GM23248 (cell line): ENCODE data around the gene MESD. TPM values are rescaled to one million over a fixed set of nuclear protein-coding genes. Genes with fewer than 3 reads are reported as not detected.

ENCODE experiments used
- DNase-seq: peaks from one replicate; pipeline ENCODE4 v3.0.0-alpha.2; 2015
- H2AFZ ChIP-seq: fragments of 200-600 bp; sonication (generic); 2 replicates; pipeline ENCODE4 v1.6.1; 2016; ENCODE audit warnings: antibody characterized with exemption
- H3F3A ChIP-seq: fragments of 200-600 bp; sonication (generic); 2 replicates; pipeline ENCODE4 v1.6.1; 2016; ENCODE audit warnings: mild to moderate bottlenecking, antibody characterized with exemption, mixed run types; ENCODE audit not compliant: insufficient read depth
- H3K27ac ChIP-seq: fragments of 200-600 bp; sonication (generic); 2 replicates; pipeline ENCODE4 v1.5.1; 2016; ENCODE audit warnings: mild to moderate bottlenecking
- H3K27me3 ChIP-seq: fragments of 200-600 bp; sonication (generic); replicated peaks from 2 replicates; pipeline ENCODE4 v1.6.1; 2016; ENCODE audit warnings: mild to moderate bottlenecking; ENCODE audit not compliant: insufficient read depth
- H3K36me3 ChIP-seq: fragments of 200-600 bp; sonication (generic); 2 replicates; pipeline ENCODE4 v1.6.1; 2016; ENCODE audit warnings: low read depth, mild to moderate bottlenecking
- H3K4me1 ChIP-seq: fragments of 200-600 bp; sonication (generic); 2 replicates; pipeline ENCODE4 v1.6.1; 2016; ENCODE audit warnings: mild to moderate bottlenecking; ENCODE audit not compliant: insufficient read depth
- H3K4me2 ChIP-seq: fragments of 200-600 bp; sonication (generic); one replicate; pipeline ENCODE4 v1.6.1; 2016; ENCODE audit warnings: mild to moderate bottlenecking; ENCODE audit not compliant: unreplicated experiment
- H3K4me3 ChIP-seq: fragments of 200-600 bp; sonication (generic); 2 replicates; pipeline ENCODE4 v1.5.1; 2016; ENCODE audit warnings: mild to moderate bottlenecking
- H3K79me2 ChIP-seq: fragments of 200-600 bp; sonication (generic); 2 replicates; pipeline ENCODE4 v1.6.1; 2016; ENCODE audit warnings: mild to moderate bottlenecking; ENCODE audit not compliant: insufficient read depth
- H3K9ac ChIP-seq: fragments of 200-600 bp; sonication (generic); 2 replicates; pipeline ENCODE4 v1.6.1; 2016; ENCODE audit warnings: mild to moderate bottlenecking
- H3K9me2 ChIP-seq: fragments of 200-600 bp; sonication (generic); 2 replicates; pipeline ENCODE4 v1.6.1; 2016; ENCODE audit warnings: mixed run types, mild to moderate bottlenecking, moderate library complexity; ENCODE audit not compliant: insufficient read depth
- H3K9me3 ChIP-seq: fragments of 200-600 bp; sonication (generic); one replicate; pipeline ENCODE4 v1.6.1; 2017; ENCODE audit warnings: low read depth
- H4K20me1 ChIP-seq: fragments of 200-600 bp; sonication (generic); 2 replicates; pipeline ENCODE4 v1.6.0; 2016; ENCODE audit not compliant: insufficient read depth
- EZH2 ChIP-seq: fragments of 200-600 bp; sonication (generic); IDR thresholded peaks from 2 replicates; pipeline ENCODE4 v1.6.1; 2018; ENCODE audit warnings: antibody characterized with exemption, mild to moderate bottlenecking; ENCODE audit not compliant: insufficient read depth, poor library complexity, severe bottlenecking
- EZH2phosphoT487 ChIP-seq: fragments of 200-600 bp; sonication (generic); IDR thresholded peaks from 2 replicates; pipeline ENCODE4 v1.6.1; 2018; ENCODE audit warnings: antibody characterized with exemption, moderate library complexity, mild to moderate bottlenecking, low read depth; ENCODE audit not compliant: insufficient read depth
- WGBS, 2 experiments: methylation state at CpG; one replicate each; pipeline ENCODE4 v1.1.6; 2015 to 2017; ENCODE audit warnings: low lambda C conversion rate in 2 of 2, low coverage in 1 of 2; ENCODE audit errors: missing lambda C conversion rate in 2 of 2; 5-methylcytosine and 5-hydroxymethylcytosine counted together
- in situ Hi-C: fragments of 300-500 bp; cut with MboI; formaldehyde crosslinking; loops from 2 replicates; pipeline ENCODE4 v1.15.0; 2020
- polyA plus RNA-seq: library from polyadenylated mRNA; unstranded; fragments of >200 nt; fragmentation: Nextera tagmentation; extraction: Ambion mirVana; gene quantifications from 2 replicates; pipeline ENCODE4 v1.2.1, GENCODE V29; 2016
- total RNA-seq: library from RNA; depleted of rRNA; stranded (reverse); fragments of >200 nt; shearing (Covaris generic); gene quantifications from 2 replicates; pipeline ENCODE4 v1.2.3, GENCODE V29; 2014

MESD gene
- total and polyA plus RNA-seq, 2 experiments from 2014 or later = 23.0 to 35.5 TPM

DNA sequence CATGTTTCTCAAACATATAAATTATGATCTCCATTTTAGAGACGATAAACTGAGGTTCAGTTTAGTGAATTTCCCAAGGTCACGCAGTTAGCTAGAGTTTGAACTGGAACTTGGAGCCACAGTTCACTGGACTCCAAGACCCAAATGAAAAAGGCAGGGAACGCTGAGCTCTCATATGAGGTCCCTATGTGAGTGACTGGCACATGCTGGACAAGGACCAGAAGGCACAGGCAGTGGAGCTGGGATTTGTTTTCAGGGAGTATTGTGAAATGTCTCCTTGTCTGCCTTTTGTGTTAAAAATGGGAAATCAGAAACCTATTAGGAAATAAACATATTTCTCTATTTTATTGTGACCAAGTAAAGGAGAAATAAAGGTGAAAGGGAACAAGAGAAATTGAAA lies 63.5 kb downstream of the MESD start:
- in situ Hi-C loops = no loop called here
- H3K36me3 ChIP-seq = peaks cover 48% of the 10 kb centered on the region
- WGBS, 2 experiments = 82 to 83% methylated on average over 3 of the region's 3 CpGs
- H3K4me3 ChIP-seq = no peak overlapping the region
- no peak overlapping the region for H2AFZ ChIP-seq
- H3K4me1 ChIP-seq = peaks cover 16% of the 10 kb centered on the region
- no peak for DNase-seq
- H3K9me3 ChIP-seq = no peaks in the 10 kb centered on the region
- no peak overlapping the region for H3K9ac ChIP-seq
- H3K4me2 ChIP-seq = no peak overlapping the region
- H3K27me3 ChIP-seq = no peaks in the 10 kb centered on the region
- H3K79me2 ChIP-seq = no peaks in the 10 kb centered on the region
- no peak for TF ChIP-seq EZH2
- no peak for TF ChIP-seq EZH2phosphoT487
- no peak overlapping the region for H3K27ac ChIP-seq
- no peaks in the 10 kb centered on the region for H3K9me2 ChIP-seq
- H3F3A ChIP-seq = peaks cover 94% of the 10 kb centered on the region
- no peaks in the 10 kb centered on the region for H4K20me1 ChIP-seq

- H3K4me1 ChIP-seq = peaks cover 16% of the 10 kb centered on the region
- no peak overlapping the region for H3K4me3 ChIP-seq
- H3K27ac ChIP-seq = no peak overlapping the region
- no peak overlapping the region for H3K9ac ChIP-seq
- in situ Hi-C loops = no loop called here
- H3K9me2 ChIP-seq = no peaks in the 10 kb centered on the region
- DNase-seq = no peak
- no peak for TF ChIP-seq EZH2
- H3K27me3 ChIP-seq = no peaks in the 10 kb centered on the region
- peaks cover 94% of the 10 kb centered on the region for H3F3A ChIP-seq
- H3K9me3 ChIP-seq = no peaks in the 10 kb centered on the region
- 91 to 93% methylated on average over 13 to 17 of the region's 17 CpGs for WGBS, 2 experiments
- no peaks in the 10 kb centered on the region for H4K20me1 ChIP-seq
- no peak overlapping the region for H2AFZ ChIP-seq
- H3K36me3 ChIP-seq = peaks cover 43% of the 10 kb centered on the region
- H3K4me2 ChIP-seq = no peak overlapping the region
- H3K79me2 ChIP-seq = no peaks in the 10 kb centered on the region
Measured at GRCh38 chr15:80925597-80926059, 64.0 kb downstream of the MESD start.

- Histone ChIP-seq H3K36me3 (peaks cover 43% of the 10 kb centered on the region), H3K27ac (peak overlapping the region; percentile 29; the same call in 1 of the 2 replicates), H2AFZ (no peak overlapping the region), H3K4me3 (no peak overlapping the region), H3K4me2 (no peak overlapping the region), H3K27me3 (no peaks in the 10 kb centered on the region), H3K9ac (no peak overlapping the region), H3K9me2 (no peaks in the 10 kb centered on the region), H3K79me2 (no peaks in the 10 kb centered on the region), H3K4me1 (peaks cover 9% of the 10 kb centered on the region), H3F3A (peaks cover 94% of the 10 kb centered on the region), H4K20me1 (no peaks in the 10 kb centered on the region), H3K9me3 (no peaks in the 10 kb centered on the region)
- in situ Hi-C loops = no loop called here
- DNase-seq = no peak
- no peak for TF ChIP-seq EZH2
- TF ChIP-seq EZH2phosphoT487 = no peak
- WGBS, 2 experiments = 92 to 97% methylated on average over 4 of the region's 4 CpGs
Measured at GRCh38 chr15:80924278-80924677, 65.3 kb downstream of the MESD start.

DNA sequence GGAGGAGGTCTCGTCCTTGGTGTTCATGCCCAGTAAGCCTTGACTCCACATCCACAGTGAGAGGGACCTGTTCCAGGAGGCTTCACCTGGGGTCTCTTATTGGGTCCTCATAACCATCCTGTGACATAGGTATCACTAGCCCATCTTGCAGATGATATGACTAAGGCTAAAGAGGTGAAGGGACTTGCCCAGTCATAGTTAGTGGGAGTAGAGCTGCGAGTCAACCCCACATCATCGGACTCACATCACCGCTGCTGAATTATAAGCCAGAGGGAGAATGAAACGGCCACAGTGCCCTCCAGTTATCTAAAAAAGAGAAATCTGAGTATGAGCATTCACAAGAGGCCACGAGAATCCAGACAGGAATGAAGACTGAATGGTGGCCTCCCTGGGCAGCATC lies 66.0 kb downstream of the MESD start:
- Histone ChIP-seq H3K79me2 (no peaks in the 10 kb centered on the region), H3K36me3 (peaks cover 47% of the 10 kb centered on the region), H2AFZ (no peak overlapping the region), H4K20me1 (no peaks in the 10 kb centered on the region), H3K27me3 (no peaks in the 10 kb centered on the region), H3K4me3 (no peak overlapping the region), H3F3A (peaks cover 94% of the 10 kb centered on the region), H3K4me1 (0 out of 2 replicates have a peak, but pooled peaks cover 4% of the 10 kb centered on the region), H3K4me2 (no peak overlapping the region), H3K27ac (peak overlapping the region; percentile 29), H3K9me2 (no peaks in the 10 kb centered on the region), H3K9me3 (no peaks in the 10 kb centered on the region), H3K9ac (no peak overlapping the region)
- no peak for TF ChIP-seq EZH2
- no peak for TF ChIP-seq EZH2phosphoT487
- WGBS, 2 experiments = 41 to 51% methylated on average over 6 of the region's 6 CpGs
- in situ Hi-C loops = no loop called here
- DNase-seq = peak; percentile 69
